ENCODE data around the gene SELPLG. TPM values are rescaled to one million over a fixed set of nuclear protein-coding genes. Genes with fewer than 3 reads are reported as not detected.

Gene SELPLG
- total and polyA plus RNA-seq, 2 experiments from 2014 or later, result 4.4 to 6.7 TPM

DNA sequence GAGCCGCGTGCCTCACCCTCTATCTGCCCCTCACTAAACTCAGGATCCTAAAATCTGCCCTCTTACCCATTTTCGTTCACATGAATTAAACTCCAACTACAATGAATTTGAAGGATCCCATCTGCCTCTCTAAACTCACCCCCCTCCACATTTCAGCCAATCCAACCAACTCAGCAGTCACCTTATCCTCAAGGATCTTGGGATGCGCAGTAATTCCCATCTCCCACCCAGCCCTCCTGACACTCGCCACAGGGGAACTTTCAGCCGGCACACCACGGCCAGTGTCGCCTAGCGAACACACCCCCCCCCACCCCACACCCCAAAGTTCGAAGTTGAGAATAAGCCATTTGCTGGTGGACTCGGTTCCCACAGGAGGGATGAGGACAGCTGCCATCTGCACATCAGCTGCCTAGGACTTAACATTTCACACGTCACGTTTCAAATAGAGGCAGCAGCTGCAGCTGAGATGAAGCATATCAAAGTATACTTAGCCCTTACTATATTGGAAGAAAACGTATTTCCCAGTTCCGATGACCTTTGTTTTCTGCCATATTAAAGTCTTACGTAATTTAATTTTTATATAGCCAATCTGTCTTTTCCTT lies 8.7 kb upstream of the SELPLG start:
- 66% methylated on average over 16 of the region's 16 CpGs for WGBS, 2 experiments (ENCODE audit: low coverage in 1 of 2, low lambda C conversion rate in 2 of 2, missing lambda C conversion rate in 2 of 2)

DNA sequence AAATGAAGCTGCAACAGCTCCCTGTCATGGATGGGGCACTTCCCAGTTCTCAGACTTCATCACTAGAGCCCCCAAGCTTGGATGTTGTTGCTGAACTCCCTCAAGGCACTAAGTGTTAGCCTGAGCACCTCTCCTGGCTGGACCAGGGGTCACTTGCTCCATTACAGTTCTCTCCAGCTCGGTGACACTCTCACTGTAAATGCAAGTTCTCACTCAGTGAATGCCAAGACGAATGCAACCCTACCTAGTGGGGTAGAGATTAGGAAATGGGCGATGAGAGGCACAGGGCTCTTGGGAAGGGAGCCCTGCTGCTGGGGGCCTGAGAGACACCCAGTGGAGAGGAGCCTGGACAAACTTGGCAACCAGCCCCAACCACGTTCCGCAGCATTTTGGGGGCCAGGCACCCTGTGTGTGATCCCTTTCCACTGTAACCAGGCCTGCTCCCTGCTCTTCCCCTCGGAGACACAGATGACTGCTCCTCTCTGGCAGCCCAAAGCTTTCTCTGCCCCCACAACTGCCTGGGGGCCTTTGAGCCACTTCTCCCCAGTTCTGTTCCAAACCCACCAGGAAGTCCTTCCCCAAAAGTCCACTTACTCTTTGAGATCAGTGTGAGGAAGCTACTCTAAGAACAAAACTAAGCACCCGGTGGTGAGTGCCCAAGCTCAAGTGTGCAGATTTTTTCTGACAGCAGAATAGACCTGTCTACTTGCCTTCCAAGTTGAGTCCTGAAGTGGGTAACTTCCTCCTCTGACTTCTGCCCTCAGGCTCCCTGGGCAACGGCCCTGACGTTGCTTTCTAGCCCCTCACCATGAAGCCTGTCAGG lies 8.0 kb upstream of the SELPLG start:
- Histone ChIP-seq H3K9ac (no peak overlapping the region), H3K79me2 (ENCODE audit: insufficient read depth) (peaks cover 37% of the 10 kb centered on the region), H3K4me3 (no peak overlapping the region), H3K27me3 (replicated peaks; ENCODE audit: insufficient read depth) (no peaks in the 10 kb centered on the region), H3K9me2 (ENCODE audit: insufficient read depth) (no peaks in the 10 kb centered on the region), H3K27ac (peak overlapping the region; percentile 21), H3K36me3 (ENCODE audit: low read depth) (peaks cover 38% of the 10 kb centered on the region), H3K4me2 (ENCODE audit: unreplicated experiment) (no peak overlapping the region), H3F3A (ENCODE audit: insufficient read depth) (peaks cover 83% of the 10 kb centered on the region), H2AFZ (no peak overlapping the region), H3K9me3 (ENCODE audit: low read depth) (no peaks in the 10 kb centered on the region), H3K4me1 (ENCODE audit: insufficient read depth) (peaks cover 57% of the 10 kb centered on the region), H4K20me1 (ENCODE audit: insufficient read depth) (no peaks in the 10 kb centered on the region)
- WGBS, 2 experiments (ENCODE audit: low coverage in 1 of 2, low lambda C conversion rate in 2 of 2, missing lambda C conversion rate in 2 of 2), result 62 to 69% methylated on average over 9 of the region's 9 CpGs
- TF ChIP-seq EZH2phosphoT487 (IDR thresholded peaks at IDR 0.05; ENCODE audit: insufficient read depth, low read depth), result no peak
- in situ Hi-C loops (cut with MboI), result no loop called here
- no peak for DNase-seq

More for the DNA sequence above, 8.7 kb upstream of the SELPLG start:
- peaks cover 64% of the 10 kb centered on the region for H3K4me1 ChIP-seq (ENCODE audit: insufficient read depth)
- TF ChIP-seq EZH2 (IDR thresholded peaks at IDR 0.05; ENCODE audit: insufficient read depth, poor library complexity, severe bottlenecking) (no peak), EZH2phosphoT487 (IDR thresholded peaks at IDR 0.05; ENCODE audit: insufficient read depth, low read depth) (no peak)
- no peaks in the 10 kb centered on the region for H3K27me3 ChIP-seq (replicated peaks; ENCODE audit: insufficient read depth)
- peak overlapping the region; percentile 21; the same call in 1 of the 2 replicates for H3K27ac ChIP-seq
- H3F3A ChIP-seq (ENCODE audit: insufficient read depth), result peaks cover 84% of the 10 kb centered on the region
- no peak overlapping the region for H3K9ac ChIP-seq
- in situ Hi-C loops (cut with MboI), result no loop called here
- peaks cover 44% of the 10 kb centered on the region for H3K79me2 ChIP-seq (ENCODE audit: insufficient read depth)
- H3K36me3 ChIP-seq (ENCODE audit: low read depth), result peaks cover 45% of the 10 kb centered on the region
- no peak for DNase-seq
- H3K4me3 ChIP-seq, result no peak overlapping the region
- no peak overlapping the region for H2AFZ ChIP-seq
- no peaks in the 10 kb centered on the region for H4K20me1 ChIP-seq (ENCODE audit: insufficient read depth)
- H3K9me3 ChIP-seq (ENCODE audit: low read depth), result no peaks in the 10 kb centered on the region
- H3K4me2 ChIP-seq (ENCODE audit: unreplicated experiment), result no peak overlapping the region
- H3K9me2 ChIP-seq (ENCODE audit: insufficient read depth), result no peaks in the 10 kb centered on the region

DNA sequence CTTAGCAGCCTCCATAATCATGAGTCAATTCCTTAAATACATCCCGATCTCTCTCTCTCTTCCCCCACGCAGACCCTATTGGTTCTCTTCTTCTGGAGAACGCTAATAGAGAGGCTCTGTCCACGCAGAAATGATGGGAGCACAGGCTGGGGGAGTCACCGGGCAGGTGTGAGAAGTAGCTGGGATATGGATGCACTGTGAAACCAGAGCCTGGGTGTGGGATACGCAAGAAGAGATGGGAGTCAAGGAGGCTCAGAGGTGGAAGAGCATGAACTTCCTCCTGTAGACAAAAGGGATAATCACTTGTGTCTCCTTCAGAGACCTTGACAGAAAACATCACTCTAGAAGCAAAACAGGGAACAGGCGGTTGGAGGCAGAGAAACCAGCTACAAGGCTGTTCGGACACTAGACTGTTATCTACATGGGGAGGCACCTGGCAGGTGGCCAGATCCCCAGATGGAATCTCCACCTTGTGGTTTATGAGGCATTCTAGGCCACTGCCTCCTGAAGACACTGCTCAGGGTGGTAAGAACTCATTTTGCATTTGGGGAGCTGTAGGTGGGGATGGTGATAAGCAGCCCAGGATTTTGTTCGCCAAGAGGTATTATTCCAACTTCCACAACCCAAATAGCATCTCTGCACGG lies 7.2 kb upstream of the SELPLG start:
- H3F3A ChIP-seq (ENCODE audit: insufficient read depth), result peaks cover 84% of the 10 kb centered on the region
- no peak for TF ChIP-seq EZH2phosphoT487 (IDR thresholded peaks at IDR 0.05; ENCODE audit: insufficient read depth, low read depth)
- no peak for TF ChIP-seq EZH2 (IDR thresholded peaks at IDR 0.05; ENCODE audit: insufficient read depth, poor library complexity, severe bottlenecking)
- H3K79me2 ChIP-seq (ENCODE audit: insufficient read depth), result peaks cover 29% of the 10 kb centered on the region
- no peak overlapping the region for H3K4me2 ChIP-seq (ENCODE audit: unreplicated experiment)
- peak; percentile 52 for DNase-seq
- H3K9me2 ChIP-seq (ENCODE audit: insufficient read depth), result no peaks in the 10 kb centered on the region
- WGBS, 2 experiments (ENCODE audit: low coverage in 1 of 2, low lambda C conversion rate in 2 of 2, missing lambda C conversion rate in 2 of 2), result 65 to 73% methylated on average over 10 of the region's 10 CpGs
- no peaks in the 10 kb centered on the region for H4K20me1 ChIP-seq (ENCODE audit: insufficient read depth)
- H3K4me1 ChIP-seq (ENCODE audit: insufficient read depth), result peaks cover 52% of the 10 kb centered on the region
- H3K9ac ChIP-seq, result no peak overlapping the region
- no peak overlapping the region for H3K4me3 ChIP-seq
- in situ Hi-C loops (cut with MboI), result no loop called here
- no peak overlapping the region for H2AFZ ChIP-seq
- H3K27ac ChIP-seq, result peak overlapping the region; percentile 21
- H3K36me3 ChIP-seq (ENCODE audit: low read depth), result peaks cover 32% of the 10 kb centered on the region
- no peaks in the 10 kb centered on the region for H3K27me3 ChIP-seq (replicated peaks; ENCODE audit: insufficient read depth)
- H3K9me3 ChIP-seq (ENCODE audit: low read depth), result no peaks in the 10 kb centered on the region

DNA sequence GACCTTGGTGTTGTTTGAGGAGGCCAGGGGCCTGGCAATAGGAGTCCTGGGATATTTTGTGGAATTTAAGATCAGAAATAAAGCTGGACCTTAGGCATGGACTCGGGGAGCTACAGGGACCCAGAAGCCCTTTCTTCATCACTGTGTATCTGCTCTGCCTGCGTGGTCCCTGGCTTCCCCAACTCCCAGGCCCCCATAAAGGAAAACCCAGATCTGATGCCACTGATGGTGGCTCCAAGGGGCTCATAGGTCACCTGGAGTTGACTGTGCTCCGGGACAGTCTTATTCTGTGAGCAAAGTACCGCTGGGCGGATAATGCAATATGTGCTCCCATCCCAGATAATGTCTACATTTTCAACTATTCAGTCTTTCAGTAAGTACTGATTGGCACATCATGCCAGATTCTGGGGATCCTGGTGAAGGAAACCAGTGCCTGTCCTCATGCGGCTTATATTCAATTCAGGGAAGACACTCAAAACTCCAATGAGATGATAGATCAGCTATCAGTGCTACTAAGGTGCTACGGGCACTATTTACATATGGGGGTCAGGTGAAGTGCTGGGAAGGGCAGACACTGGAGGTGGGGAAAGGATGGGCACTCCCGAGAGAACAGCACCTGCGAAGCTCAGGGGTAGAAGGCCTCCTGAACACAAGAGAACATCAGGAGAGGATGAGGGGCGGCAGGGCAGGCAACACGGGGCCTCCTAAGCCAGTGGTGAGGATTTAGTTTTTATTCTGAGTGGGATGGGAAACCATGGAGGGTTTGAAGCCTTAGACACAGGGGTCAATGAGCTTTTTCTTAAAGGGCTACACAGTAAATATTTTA lies 5.5 kb upstream of the SELPLG start:
- H3K36me3 ChIP-seq (ENCODE audit: low read depth), result peaks cover 18% of the 10 kb centered on the region
- no peak for DNase-seq
- H3F3A ChIP-seq (ENCODE audit: insufficient read depth), result peaks cover 72% of the 10 kb centered on the region
- peaks cover 12% of the 10 kb centered on the region for H3K79me2 ChIP-seq (ENCODE audit: insufficient read depth)
- H4K20me1 ChIP-seq (ENCODE audit: insufficient read depth), result no peaks in the 10 kb centered on the region
- H3K27me3 ChIP-seq (replicated peaks; ENCODE audit: insufficient read depth), result no peaks in the 10 kb centered on the region
- H2AFZ ChIP-seq, result no peak overlapping the region
- H3K9me2 ChIP-seq (ENCODE audit: insufficient read depth), result no peaks in the 10 kb centered on the region
- no peaks in the 10 kb centered on the region for H3K9me3 ChIP-seq (ENCODE audit: low read depth)
- TF ChIP-seq EZH2phosphoT487 (IDR thresholded peaks at IDR 0.05; ENCODE audit: insufficient read depth, low read depth), result no peak
- TF ChIP-seq EZH2 (IDR thresholded peaks at IDR 0.05; ENCODE audit: insufficient read depth, poor library complexity, severe bottlenecking), result no peak
- H3K4me3 ChIP-seq, result no peak overlapping the region
- in situ Hi-C loops (cut with MboI), result no loop called here
- H3K4me1 ChIP-seq (ENCODE audit: insufficient read depth), result peaks cover 44% of the 10 kb centered on the region
- WGBS, 2 experiments (ENCODE audit: low coverage in 1 of 2, low lambda C conversion rate in 2 of 2, missing lambda C conversion rate in 2 of 2), result 63% methylated on average over 11 of the region's 11 CpGs
- no peak overlapping the region for H3K27ac ChIP-seq
- no peak overlapping the region for H3K4me2 ChIP-seq (ENCODE audit: unreplicated experiment)
- H3K9ac ChIP-seq, result no peak overlapping the region

All from GM23248 (cell line).